HepG2 (cell line): ENCODE results near the gene PHF14. TPM values are rescaled to one million over a fixed set of nuclear protein-coding genes. Genes with fewer than 3 reads are reported as not detected.
A peak's percentile ranks its signal among the peaks of the same experiment; 100 is the strongest.

Experiments used
- AHR ChIP-seq: IDR thresholded peaks from 2 replicates; pipeline ENCODE4 v1.6.1; 2018; ENCODE audit warnings: missing genetic modification reagents, missing compliant biosample characterization
- GTF2F1 ChIP-seq: fragments of 150-350 bp; IDR thresholded peaks from 2 replicates; pipeline ENCODE4 v1.6.1; 2014; ENCODE audit warnings: low read length
- HDAC2 ChIP-seq: sonication (generic); formaldehyde crosslinking; IDR thresholded peaks from 2 replicates; pipeline ENCODE4 v1.4.0; 2020; ENCODE audit warnings: missing genetic modification reagents
- HNRNPL ChIP-seq: fragments of 200-400 bp; formaldehyde crosslinking; IDR thresholded peaks from 2 replicates; pipeline ENCODE4 v1.6.1; 2017; ENCODE audit warnings: mild to moderate bottlenecking, low read depth, low read length
- KLF6 ChIP-seq: IDR thresholded peaks from 2 replicates; pipeline ENCODE4 v1.8.0; 2016; ENCODE audit warnings: missing biosample characterization, missing genetic modification reagents
- MTF2 ChIP-seq: sonication (generic); formaldehyde crosslinking; IDR thresholded peaks from 2 replicates; pipeline ENCODE4 v1.5.0; 2020; ENCODE audit warnings: missing genetic modification reagents, borderline replicate concordance
- PHF8 ChIP-seq: sonication (generic); formaldehyde crosslinking; IDR thresholded peaks from 2 replicates; pipeline ENCODE4 v1.5.0; 2020; ENCODE audit warnings: missing genetic modification reagents
- SAP130 ChIP-seq: IDR thresholded peaks from 2 replicates; pipeline ENCODE4 v1.6.1; 2016; ENCODE audit warnings: low read depth
- ZEB1 ChIP-seq: IDR thresholded peaks from 2 replicates; pipeline ENCODE4 v1.6.1; 2012; ENCODE audit warnings: mild to moderate bottlenecking, low read depth, inconsistent platforms; ENCODE audit not compliant: insufficient replicate concordance
- ZFY ChIP-seq: sonication (generic); formaldehyde crosslinking; IDR thresholded peaks from 2 replicates; pipeline ENCODE4 v1.4.0; 2020; ENCODE audit warnings: missing genetic modification reagents
- ZNF143 ChIP-seq: sonication (generic); formaldehyde crosslinking; IDR thresholded peaks from 2 replicates; pipeline ENCODE4 v1.4.0; 2020; ENCODE audit warnings: missing genetic modification reagents
- ZNF230 ChIP-seq: sonication (generic); formaldehyde crosslinking; IDR thresholded peaks from 2 replicates; pipeline ENCODE4 v1.4.0; 2020; ENCODE audit warnings: mild to moderate bottlenecking, missing genetic modification reagents
- ZNF672 ChIP-seq: sonication (generic); formaldehyde crosslinking; IDR thresholded peaks from 2 replicates; pipeline ENCODE4 v1.8.1; 2022; ENCODE audit warnings: missing genetic modification reagents
- ZNF709 ChIP-seq: sonication (generic); formaldehyde crosslinking; IDR thresholded peaks from 2 replicates; pipeline ENCODE4 v1.5.0; 2020; ENCODE audit warnings: mild to moderate bottlenecking, missing genetic modification reagents
- ZNF839 ChIP-seq: sonication (generic); formaldehyde crosslinking; IDR thresholded peaks from 2 replicates; pipeline ENCODE4 v1.4.0; 2020; ENCODE audit warnings: missing genetic modification reagents, mild to moderate bottlenecking, borderline replicate concordance
- ZSCAN21 ChIP-seq: sonication (generic); formaldehyde crosslinking; IDR thresholded peaks from 2 replicates; pipeline ENCODE4 v1.8.0; 2022; ENCODE audit warnings: mild to moderate bottlenecking, missing genetic modification reagents, moderate library complexity, borderline replicate concordance
- polyA plus RNA-seq, 8 experiments: library from polyadenylated mRNA; depleted of rRNA in 3 of 8; stranded (reverse) in 7 of 8; unstranded in 1 of 8; fragments of >200 nt; fragmentation: Illumina TruSeq in 4 of 8; extraction: Trizol in 4 of 8; gene quantifications; 2 replicates each; pipeline versions ENCODE4 v1.2.1 to v1.2.3, GENCODE V29; 2011 to 2016; ENCODE audit warnings: low read depth in 4 of 8, missing spikeins in 1 of 8, mixed read lengths in 1 of 8; ENCODE audit not compliant: insufficient read depth in 1 of 8
- total RNA-seq, 5 experiments: library from RNA; depleted of rRNA; stranded (reverse); fragments of >200 nt; fragmentation: Illumina TruSeq; extraction: Trizol; gene quantifications; 2 replicates each; pipeline ENCODE4 v1.2.3, GENCODE V29; 2016; ENCODE audit warnings: low read depth in 1 of 5
- TF ChIP-seq, protein P1 (sequence below): sonication (generic); IDR thresholded peaks from 2 replicates; pipeline ENCODE4 v1.6.1; 2016; ENCODE audit warnings: low read depth, borderline replicate concordance
- TF ChIP-seq, protein P2 (sequence below): IDR thresholded peaks from 2 replicates; pipeline ENCODE4 v1.6.1; 2016; ENCODE audit warnings: missing compliant biosample characterization, missing genetic modification reagents, borderline replicate concordance
- TF ChIP-seq, protein P3 (sequence below): sonication (generic); formaldehyde crosslinking; IDR thresholded peaks from 2 replicates; pipeline ENCODE4 v1.4.0; 2020; ENCODE audit warnings: missing genetic modification reagents
- TF ChIP-seq, protein P4 (sequence below): IDR thresholded peaks from 2 replicates; pipeline ENCODE4 v1.6.1; 2016; ENCODE audit warnings: missing genetic modification reagents, missing compliant biosample characterization
- TF ChIP-seq, protein P5 (sequence below): sonication (generic); formaldehyde crosslinking; IDR thresholded peaks from 2 replicates; pipeline ENCODE4 v1.4.0; 2020; ENCODE audit warnings: mild to moderate bottlenecking, low read depth, missing genetic modification reagents
- TF ChIP-seq, protein P6 (sequence below): sonication (generic); formaldehyde crosslinking; IDR thresholded peaks from 2 replicates; pipeline ENCODE4 v1.4.0; 2020; ENCODE audit warnings: missing genetic modification reagents
- TF ChIP-seq, protein P7 (sequence below): sonication (generic); formaldehyde crosslinking; IDR thresholded peaks from 2 replicates; pipeline ENCODE4 v1.4.0; 2020; ENCODE audit warnings: missing genetic modification reagents, low read depth, mild to moderate bottlenecking, borderline replicate concordance

PHF14 gene
- total and polyA plus RNA-seq, 2 of the 13 experiments (the other 11 are each of a cell fraction or from before 2014, with no cell fraction given): 18.9 to 68.7 TPM

DNA sequence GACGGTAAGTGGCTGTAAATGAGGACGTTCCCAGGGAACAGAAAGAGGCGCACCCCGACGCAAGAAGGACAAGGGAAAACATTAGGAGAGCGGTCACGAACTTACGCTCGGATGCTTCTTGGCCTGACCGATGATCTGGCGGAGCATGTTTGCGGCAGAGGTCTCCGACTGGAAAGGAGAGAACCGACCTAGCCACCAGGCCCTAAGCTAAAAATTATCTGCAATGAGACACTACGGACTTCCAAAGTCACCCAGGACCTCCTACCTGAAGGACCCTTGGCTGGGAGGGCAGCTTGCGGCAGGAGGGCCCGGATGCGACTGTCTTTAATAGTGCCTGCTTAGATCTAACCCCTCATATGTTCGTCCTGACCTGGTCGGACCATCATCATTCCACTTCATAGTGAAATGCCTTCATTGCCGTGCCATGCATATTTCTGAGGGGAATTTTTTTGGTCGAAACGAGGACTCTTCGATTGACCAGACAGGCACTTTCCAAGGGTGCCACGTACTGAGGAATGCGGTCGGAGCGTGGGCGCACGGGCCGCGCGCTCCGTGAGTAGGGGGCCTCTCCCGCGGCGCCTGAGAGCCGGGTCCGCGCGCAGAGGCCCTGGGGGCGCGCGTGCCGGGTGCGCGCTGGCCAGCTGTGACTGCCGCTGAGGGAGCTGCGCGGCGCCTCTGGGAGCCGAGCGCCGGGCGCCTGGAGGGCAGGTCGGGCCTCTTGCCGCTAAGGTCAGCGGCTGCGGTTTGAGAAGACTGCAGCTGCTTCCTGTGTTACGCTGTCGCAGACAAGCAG, 33.6 kb upstream of the PHF14 start (continued):
- TF ChIP-seq ZNF672: no peak
- TF ChIP-seq, protein P1, sequence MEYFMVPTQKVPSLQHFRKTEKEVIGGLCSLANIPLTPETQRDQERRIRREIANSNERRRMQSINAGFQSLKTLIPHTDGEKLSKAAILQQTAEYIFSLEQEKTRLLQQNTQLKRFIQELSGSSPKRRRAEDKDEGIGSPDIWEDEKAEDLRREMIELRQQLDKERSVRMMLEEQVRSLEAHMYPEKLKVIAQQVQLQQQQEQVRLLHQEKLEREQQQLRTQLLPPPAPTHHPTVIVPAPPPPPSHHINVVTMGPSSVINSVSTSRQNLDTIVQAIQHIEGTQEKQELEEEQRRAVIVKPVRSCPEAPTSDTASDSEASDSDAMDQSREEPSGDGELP: peak; percentile 82; the same call in 1 of the 2 replicates
- TF ChIP-seq HNRNPL: no peak
- peak; percentile 54; the same call in 1 of the 2 replicates for TF ChIP-seq ZNF230 (CRISPR knock-in tag)
- peak; percentile 57; the same call in 1 of the 2 replicates for TF ChIP-seq ZNF709 (CRISPR knock-in tag)
- TF ChIP-seq MTF2 (CRISPR knock-in tag): no peak
- TF ChIP-seq, protein P2, sequence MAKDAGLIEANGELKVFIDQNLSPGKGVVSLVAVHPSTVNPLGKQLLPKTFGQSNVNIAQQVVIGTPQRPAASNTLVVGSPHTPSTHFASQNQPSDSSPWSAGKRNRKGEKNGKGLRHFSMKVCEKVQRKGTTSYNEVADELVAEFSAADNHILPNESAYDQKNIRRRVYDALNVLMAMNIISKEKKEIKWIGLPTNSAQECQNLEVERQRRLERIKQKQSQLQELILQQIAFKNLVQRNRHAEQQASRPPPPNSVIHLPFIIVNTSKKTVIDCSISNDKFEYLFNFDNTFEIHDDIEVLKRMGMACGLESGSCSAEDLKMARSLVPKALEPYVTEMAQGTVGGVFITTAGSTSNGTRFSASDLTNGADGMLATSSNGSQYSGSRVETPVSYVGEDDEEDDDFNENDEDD (CRISPR knock-in tag): peak; percentile 50; the same call in 1 of the 2 replicates
- TF ChIP-seq HDAC2 (CRISPR knock-in tag): peak; percentile 58; the same call in 1 of the 2 replicates
- TF ChIP-seq AHR: peak; percentile 91; the same call in 1 of the 2 replicates
- peak; percentile 85 for TF ChIP-seq KLF6 (CRISPR knock-in tag)
- TF ChIP-seq GTF2F1: no peak
- peak; percentile 95 for TF ChIP-seq ZFY (CRISPR knock-in tag)
- TF ChIP-seq, protein P3, sequence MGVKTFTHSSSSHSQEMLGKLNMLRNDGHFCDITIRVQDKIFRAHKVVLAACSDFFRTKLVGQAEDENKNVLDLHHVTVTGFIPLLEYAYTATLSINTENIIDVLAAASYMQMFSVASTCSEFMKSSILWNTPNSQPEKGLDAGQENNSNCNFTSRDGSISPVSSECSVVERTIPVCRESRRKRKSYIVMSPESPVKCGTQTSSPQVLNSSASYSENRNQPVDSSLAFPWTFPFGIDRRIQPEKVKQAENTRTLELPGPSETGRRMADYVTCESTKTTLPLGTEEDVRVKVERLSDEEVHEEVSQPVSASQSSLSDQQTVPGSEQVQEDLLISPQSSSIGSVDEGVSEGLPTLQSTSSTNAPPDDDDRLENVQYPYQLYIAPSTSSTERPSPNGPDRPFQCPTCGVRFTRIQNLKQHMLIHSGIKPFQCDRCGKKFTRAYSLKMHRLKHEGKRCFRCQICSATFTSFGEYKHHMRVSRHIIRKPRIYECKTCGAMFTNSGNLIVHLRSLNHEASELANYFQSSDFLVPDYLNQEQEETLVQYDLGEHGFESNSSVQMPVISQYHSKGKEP (CRISPR knock-in tag): 0 out of 2 replicates have a peak, but pooled peaks have one; percentile 44
- TF ChIP-seq ZSCAN21 (CRISPR knock-in tag): peak; percentile 54; the same call in 1 of the 2 replicates
- TF ChIP-seq, protein P4, sequence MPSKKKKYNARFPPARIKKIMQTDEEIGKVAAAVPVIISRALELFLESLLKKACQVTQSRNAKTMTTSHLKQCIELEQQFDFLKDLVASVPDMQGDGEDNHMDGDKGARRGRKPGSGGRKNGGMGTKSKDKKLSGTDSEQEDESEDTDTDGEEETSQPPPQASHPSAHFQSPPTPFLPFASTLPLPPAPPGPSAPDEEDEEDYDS (CRISPR knock-in tag): peak; percentile 95
- TF ChIP-seq ZEB1: no peak
- TF ChIP-seq ZNF839 (CRISPR knock-in tag): peak; percentile 40; the same call in 1 of the 2 replicates
- TF ChIP-seq ZNF143 (CRISPR knock-in tag): peak; percentile 50
- TF ChIP-seq, protein P5, sequence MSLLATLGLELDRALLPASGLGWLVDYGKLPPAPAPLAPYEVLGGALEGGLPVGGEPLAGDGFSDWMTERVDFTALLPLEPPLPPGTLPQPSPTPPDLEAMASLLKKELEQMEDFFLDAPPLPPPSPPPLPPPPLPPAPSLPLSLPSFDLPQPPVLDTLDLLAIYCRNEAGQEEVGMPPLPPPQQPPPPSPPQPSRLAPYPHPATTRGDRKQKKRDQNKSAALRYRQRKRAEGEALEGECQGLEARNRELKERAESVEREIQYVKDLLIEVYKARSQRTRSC (CRISPR knock-in tag): no peak
- TF ChIP-seq, protein P6, sequence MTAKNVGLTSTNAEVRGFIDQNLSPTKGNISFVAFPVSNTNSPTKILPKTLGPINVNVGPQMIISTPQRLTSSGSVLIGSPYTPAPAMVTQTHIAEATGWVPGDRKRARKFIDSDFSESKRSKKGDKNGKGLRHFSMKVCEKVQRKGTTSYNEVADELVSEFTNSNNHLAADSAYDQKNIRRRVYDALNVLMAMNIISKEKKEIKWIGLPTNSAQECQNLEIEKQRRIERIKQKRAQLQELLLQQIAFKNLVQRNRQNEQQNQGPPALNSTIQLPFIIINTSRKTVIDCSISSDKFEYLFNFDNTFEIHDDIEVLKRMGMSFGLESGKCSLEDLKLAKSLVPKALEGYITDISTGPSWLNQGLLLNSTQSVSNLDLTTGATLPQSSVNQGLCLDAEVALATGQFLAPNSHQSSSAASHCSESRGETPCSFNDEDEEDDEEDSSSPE: peak; percentile 53
- peak; percentile 94 for TF ChIP-seq PHF8 (CRISPR knock-in tag)
- TF ChIP-seq, protein P7, sequence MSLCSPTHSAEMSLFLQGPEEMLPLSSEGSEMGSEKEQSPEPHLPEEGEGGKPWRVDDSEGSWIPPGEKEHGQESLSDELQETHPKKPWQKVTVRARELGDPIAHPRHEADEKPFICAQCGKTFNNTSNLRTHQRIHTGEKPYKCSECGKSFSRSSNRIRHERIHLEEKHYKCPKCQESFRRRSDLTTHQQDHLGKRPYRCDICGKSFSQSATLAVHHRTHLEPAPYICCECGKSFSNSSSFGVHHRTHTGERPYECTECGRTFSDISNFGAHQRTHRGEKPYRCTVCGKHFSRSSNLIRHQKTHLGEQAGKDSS (CRISPR knock-in tag): peak; percentile 20; the same call in 1 of the 2 replicates
- TF ChIP-seq SAP130 (CRISPR knock-in tag): peak; percentile 82
